Loucy (cell line): ENCODE data around the gene BSND.

Experiments used
- H2AFZ ChIP-seq: fragments of 200-600 bp; sonication (generic); 2 replicates; pipeline ENCODE4 v1.6.0; 2016; ENCODE audit warnings: antibody characterized with exemption, mild to moderate bottlenecking, low read length, moderate library complexity
- H3F3A ChIP-seq: fragments of 200-600 bp; 2 replicates; pipeline ENCODE4 v1.6.0; 2016; ENCODE audit warnings: antibody characterized with exemption, low read depth, mild to moderate bottlenecking
- H3K27me3 ChIP-seq: fragments of 200-600 bp; sonication (generic); 2 replicates; pipeline ENCODE4 v1.6.1; 2014; ENCODE audit warnings: low read length, mild to moderate bottlenecking; ENCODE audit not compliant: insufficient read depth, poor library complexity, severe bottlenecking
- H3K36me3 ChIP-seq: fragments of 200-600 bp; sonication (generic); 2 replicates; pipeline ENCODE4 v1.6.1; 2016; ENCODE audit warnings: low read length; ENCODE audit not compliant: insufficient read depth
- H3K4me1 ChIP-seq: fragments of 200-600 bp; sonication (generic); 2 replicates; pipeline ENCODE4 v1.5.1; 2014; ENCODE audit warnings: low read length, mild to moderate bottlenecking; ENCODE audit not compliant: insufficient read depth, poor library complexity, severe bottlenecking
- H3K4me2 ChIP-seq: fragments of 200-600 bp; sonication (generic); 2 replicates; pipeline ENCODE4 v1.6.0; 2014; ENCODE audit warnings: antibody characterized with exemption, low read length, low read depth, mild to moderate bottlenecking; ENCODE audit not compliant: poor library complexity, severe bottlenecking
- H3K4me3 ChIP-seq: fragments of 200-600 bp; sonication (generic); 2 replicates; pipeline ENCODE4 v1.5.1; 2014; ENCODE audit warnings: low read length, mild to moderate bottlenecking, mixed read lengths; ENCODE audit not compliant: poor library complexity, severe bottlenecking
- H3K79me2 ChIP-seq: fragments of 200-600 bp; sonication (generic); 2 replicates; pipeline ENCODE4 v1.6.1; 2014; ENCODE audit warnings: low read length; ENCODE audit not compliant: insufficient read depth
- H3K9ac ChIP-seq: fragments of 200-600 bp; sonication (generic); 2 replicates; pipeline ENCODE4 v1.6.0; 2014; ENCODE audit warnings: mild to moderate bottlenecking, low read depth, low read length, moderate library complexity; ENCODE audit not compliant: poor library complexity, severe bottlenecking
- H3K9me2 ChIP-seq: fragments of 200-600 bp; sonication (generic); replicated peaks from 2 replicates; pipeline ENCODE4 v1.6.1; 2016; ENCODE audit warnings: low read depth, low read length, mixed read lengths
- H3K9me3 ChIP-seq: fragments of 200-600 bp; sonication (generic); 2 replicates; pipeline ENCODE4 v1.6.1; 2014; ENCODE audit warnings: mild to moderate bottlenecking, antibody characterized with exemption, low read length, low read depth; ENCODE audit not compliant: insufficient read depth
- H4K20me1 ChIP-seq: fragments of 200-600 bp; sonication (generic); 2 replicates; pipeline ENCODE4 v1.6.0; 2014; ENCODE audit warnings: antibody characterized with exemption, low read length, mild to moderate bottlenecking; ENCODE audit not compliant: insufficient read depth, poor library complexity, severe bottlenecking
- EZH2phosphoT487 ChIP-seq: fragments of 200-600 bp; IDR thresholded peaks from 2 replicates; pipeline ENCODE4 v1.6.1; 2018; ENCODE audit warnings: antibody characterized with exemption, mild to moderate bottlenecking, moderate library complexity, borderline replicate concordance
- TF ChIP-seq, protein P1 (sequence below): fragments of 200-600 bp; sonication (generic); conservative IDR thresholded peaks from 2 replicates; pipeline ENCODE4 v1.5.1; 2014; ENCODE audit warnings: mild to moderate bottlenecking, antibody characterized with exemption, low read length

The BSND gene

DNA sequence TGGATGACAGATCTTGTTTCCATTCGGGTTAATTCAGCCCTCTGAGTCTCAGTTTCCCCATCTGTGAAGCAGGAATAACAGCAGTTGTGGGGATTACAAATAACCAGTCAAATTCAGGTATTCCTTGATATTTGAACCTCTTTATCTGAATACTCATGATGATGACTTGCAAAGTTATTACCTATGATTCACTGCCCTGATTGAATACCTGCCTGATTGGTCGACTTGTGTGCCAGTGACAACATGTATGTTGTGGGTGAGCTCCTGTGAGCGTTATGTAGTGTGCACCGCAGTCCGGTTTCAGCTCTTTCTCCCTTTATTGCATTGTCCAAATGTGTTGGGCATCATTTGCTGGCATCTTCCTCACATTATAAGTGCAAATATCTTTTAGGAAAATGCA lies 27.8 kb upstream of the BSND start:
- H4K20me1 ChIP-seq: no peaks in the 10 kb centered on the region
- H3F3A ChIP-seq: no peaks in the 10 kb centered on the region
- no peaks in the 10 kb centered on the region for H3K9me2 ChIP-seq
- H3K4me2 ChIP-seq: no peak overlapping the region
- H3K36me3 ChIP-seq: no peaks in the 10 kb centered on the region
- no peak overlapping the region for H3K9ac ChIP-seq
- no peak overlapping the region for H2AFZ ChIP-seq
- no peaks in the 10 kb centered on the region for H3K27me3 ChIP-seq
- H3K4me3 ChIP-seq: no peak overlapping the region
- TF ChIP-seq, protein P1, sequence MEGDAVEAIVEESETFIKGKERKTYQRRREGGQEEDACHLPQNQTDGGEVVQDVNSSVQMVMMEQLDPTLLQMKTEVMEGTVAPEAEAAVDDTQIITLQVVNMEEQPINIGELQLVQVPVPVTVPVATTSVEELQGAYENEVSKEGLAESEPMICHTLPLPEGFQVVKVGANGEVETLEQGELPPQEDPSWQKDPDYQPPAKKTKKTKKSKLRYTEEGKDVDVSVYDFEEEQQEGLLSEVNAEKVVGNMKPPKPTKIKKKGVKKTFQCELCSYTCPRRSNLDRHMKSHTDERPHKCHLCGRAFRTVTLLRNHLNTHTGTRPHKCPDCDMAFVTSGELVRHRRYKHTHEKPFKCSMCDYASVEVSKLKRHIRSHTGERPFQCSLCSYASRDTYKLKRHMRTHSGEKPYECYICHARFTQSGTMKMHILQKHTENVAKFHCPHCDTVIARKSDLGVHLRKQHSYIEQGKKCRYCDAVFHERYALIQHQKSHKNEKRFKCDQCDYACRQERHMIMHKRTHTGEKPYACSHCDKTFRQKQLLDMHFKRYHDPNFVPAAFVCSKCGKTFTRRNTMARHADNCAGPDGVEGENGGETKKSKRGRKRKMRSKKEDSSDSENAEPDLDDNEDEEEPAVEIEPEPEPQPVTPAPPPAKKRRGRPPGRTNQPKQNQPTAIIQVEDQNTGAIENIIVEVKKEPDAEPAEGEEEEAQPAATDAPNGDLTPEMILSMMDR: no peak
- TF ChIP-seq EZH2phosphoT487: no peak
- H3K9me3 ChIP-seq: no peaks in the 10 kb centered on the region
- H3K79me2 ChIP-seq: no peaks in the 10 kb centered on the region
- peaks cover 6% of the 10 kb centered on the region for H3K4me1 ChIP-seq

DNA sequence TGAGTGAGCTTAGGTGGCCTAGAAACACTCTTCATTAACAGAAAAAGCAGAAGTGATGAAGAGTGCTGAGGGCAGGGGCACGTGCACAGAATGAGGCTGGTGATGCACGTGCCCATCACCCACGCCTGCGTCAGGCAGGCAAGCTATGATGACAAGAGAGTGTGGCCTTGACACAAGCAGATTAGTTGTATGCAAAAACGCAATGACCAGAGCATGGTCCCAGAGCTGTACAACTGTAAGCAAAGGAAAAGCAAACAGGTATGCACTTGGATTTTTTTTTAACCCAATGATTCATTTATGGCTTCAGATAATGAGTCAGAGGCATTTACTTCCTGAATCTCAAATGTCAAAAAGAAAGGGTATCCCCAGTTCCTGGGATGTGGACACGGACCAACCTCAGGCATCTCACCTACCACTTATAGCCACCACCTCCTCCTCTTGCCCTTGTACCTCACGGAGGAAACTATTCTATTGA lies 27.4 kb upstream of the BSND start:
- no peaks in the 10 kb centered on the region for H3F3A ChIP-seq
- H3K4me3 ChIP-seq: no peak overlapping the region
- no peak overlapping the region for H3K4me2 ChIP-seq
- H3K4me1 ChIP-seq: peaks cover 1% of the 10 kb centered on the region
- H2AFZ ChIP-seq: no peak overlapping the region
- no peaks in the 10 kb centered on the region for H3K9me3 ChIP-seq
- H3K79me2 ChIP-seq: no peaks in the 10 kb centered on the region
- H3K36me3 ChIP-seq: no peaks in the 10 kb centered on the region
- H3K27me3 ChIP-seq: no peaks in the 10 kb centered on the region
- no peaks in the 10 kb centered on the region for H4K20me1 ChIP-seq
- no peaks in the 10 kb centered on the region for H3K9me2 ChIP-seq
- H3K9ac ChIP-seq: no peak overlapping the region
- TF ChIP-seq EZH2phosphoT487: no peak
- TF ChIP-seq, protein P1: no peak

DNA sequence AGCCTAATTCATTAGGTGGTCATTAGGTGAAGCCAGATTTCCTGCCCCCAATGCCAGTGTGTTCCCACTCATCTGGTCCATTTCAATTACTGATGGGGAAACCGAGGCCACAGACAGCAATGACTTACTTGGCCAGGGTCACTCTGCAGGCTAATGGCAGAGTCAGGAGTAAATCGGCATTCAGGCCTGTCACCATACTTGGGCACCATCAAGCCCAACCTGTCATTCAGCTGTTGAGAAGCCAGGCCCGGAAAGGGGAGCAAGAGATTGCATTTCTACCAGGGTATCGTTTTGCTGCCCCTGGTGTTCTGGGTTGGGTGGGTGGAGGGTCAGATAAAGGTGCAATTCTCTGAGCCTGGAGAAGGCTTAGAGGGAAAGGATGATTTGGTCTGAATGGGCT lies 26.3 kb upstream of the BSND start:
- H3K4me3 ChIP-seq: no peak overlapping the region

More for the DNA sequence above, 26.3 kb upstream of the BSND start:
- Histone ChIP-seq H3K4me2 (no peak overlapping the region), H3K4me1 (no peaks in the 10 kb centered on the region), H3K27me3 (no peaks in the 10 kb centered on the region), H3K36me3 (no peaks in the 10 kb centered on the region), H3F3A (no peaks in the 10 kb centered on the region), H3K9me3 (no peaks in the 10 kb centered on the region), H3K9ac (no peak overlapping the region), H3K79me2 (no peaks in the 10 kb centered on the region), H2AFZ (no peak overlapping the region), H4K20me1 (no peaks in the 10 kb centered on the region), H3K9me2 (no peaks in the 10 kb centered on the region)
- TF ChIP-seq, protein P1: no peak
- no peak for TF ChIP-seq EZH2phosphoT487
